Muscle of back (tissue), 11 donors: Measurements from ENCODE around the gene CAV2. TPM values are rescaled to one million over a fixed set of nuclear protein-coding genes. Genes with fewer than 3 reads are reported as not detected.

Experiments used
- DNase-seq, 3 donors: peaks; one replicate each; pipeline versions ENCODE4 v3.0.0 to v3.0.0-alpha.2; 2013
- polyA plus RNA-seq, 10 donors: library from polyadenylated mRNA; unstranded; fragments of 120-200 nt; gene quantifications; one replicate each; pipeline ENCODE4 v1.2.1, GENCODE V29; 2013; ENCODE audit not compliant: insufficient read length in 10 of 10

Gene CAV2
- polyA plus RNA-seq, 10 donors = 37.7 to 79.5 (median 53.8) TPM

- DNase-seq = no peak
Measured at GRCh38 chr7:116544487-116544886, 44.9 kb downstream of the CAV2 start.

DNA sequence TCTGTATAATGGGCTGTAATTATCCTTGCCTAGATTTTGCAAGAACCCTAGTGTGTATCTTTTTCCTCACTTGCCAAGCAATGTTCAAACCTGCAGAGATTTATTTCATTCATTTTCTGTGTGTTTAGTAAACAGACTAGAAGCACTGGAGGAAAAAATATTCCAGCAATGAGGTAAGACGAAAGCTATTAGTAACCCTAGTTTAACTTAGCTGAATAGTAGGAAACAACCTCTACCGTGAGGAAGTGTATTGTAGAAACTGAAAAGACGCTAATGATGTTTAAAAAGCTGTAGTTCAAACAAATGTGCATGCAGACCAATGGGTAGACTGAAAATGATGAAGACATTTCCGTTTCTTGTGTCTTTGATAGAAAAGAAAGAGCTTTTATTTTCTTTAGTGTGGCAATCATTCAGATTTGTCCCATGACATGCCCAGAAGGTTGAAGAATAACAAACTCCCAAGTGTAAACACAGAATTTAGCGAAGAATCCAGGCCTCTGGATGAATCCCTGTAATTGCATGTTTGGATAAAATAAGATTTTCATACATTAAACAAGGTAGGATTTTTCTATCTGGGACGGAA is 46.0 kb downstream of the CAV2 start:
- no peak for DNase-seq

DNA sequence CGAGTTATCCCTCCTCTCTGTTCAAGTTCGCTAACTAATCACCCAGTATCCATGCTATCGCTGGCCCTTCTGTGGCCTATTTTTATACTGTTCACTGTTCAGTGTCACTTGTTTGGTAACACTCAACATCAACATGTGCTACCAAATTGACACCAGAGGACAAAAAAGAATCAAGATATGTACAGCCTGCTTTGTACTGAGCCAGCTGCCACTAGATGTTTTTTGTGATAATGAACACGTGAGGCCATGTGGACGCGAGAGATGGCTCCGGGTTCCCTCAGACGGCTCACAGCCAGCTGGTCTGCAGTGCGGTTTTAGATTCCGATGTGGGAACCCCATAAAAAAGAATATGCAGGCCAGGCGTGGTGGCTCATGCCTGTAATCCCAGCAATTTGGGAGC is 46.5 kb downstream of the CAV2 start:
- no peak for DNase-seq

GRCh38 chr7:116546916-116547315 is 47.4 kb downstream of the CAV2 start:
- DNase-seq = no peak

DNA sequence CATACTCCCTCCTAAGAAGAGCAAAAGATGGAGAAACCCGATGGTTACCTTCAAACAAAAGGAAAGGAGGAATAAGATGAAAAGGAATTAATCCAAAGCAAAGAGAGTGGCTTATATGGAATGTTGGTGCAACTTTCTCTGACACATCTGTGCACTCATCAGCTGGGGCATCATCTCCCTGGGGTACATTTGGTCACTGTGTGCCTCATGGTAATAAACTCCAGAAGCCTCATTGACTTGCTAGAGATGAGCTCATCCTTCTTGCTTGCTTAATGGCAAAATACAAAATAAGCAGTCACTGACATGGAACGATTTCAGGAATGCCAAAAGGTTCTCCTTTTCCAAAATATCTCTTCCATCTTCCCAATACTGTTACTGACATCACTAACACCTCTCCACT is 47.8 kb downstream of the CAV2 start:
- DNase-seq = peak in 1 of 3 donors; percentile 52

DNA sequence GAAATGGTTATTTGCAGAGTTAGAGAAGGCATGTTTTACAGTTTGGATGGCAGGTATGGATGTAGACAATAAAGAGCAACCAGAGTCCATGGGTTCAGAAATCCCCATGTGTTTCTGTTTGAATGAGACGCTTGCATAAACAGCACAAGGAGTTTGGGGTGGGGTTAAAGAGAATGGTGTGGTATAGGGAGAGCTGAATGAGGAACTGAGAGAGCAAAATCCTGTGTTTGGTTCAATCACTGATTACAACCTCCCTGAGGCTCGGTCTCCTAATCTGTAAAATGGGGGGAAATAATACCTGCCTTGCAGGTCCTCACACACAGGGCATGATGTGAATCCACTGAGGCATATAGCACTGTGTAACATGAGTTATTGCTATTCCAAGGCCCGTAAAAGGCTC is 49.0 kb downstream of the CAV2 start:
- DNase-seq = no peak

DNA sequence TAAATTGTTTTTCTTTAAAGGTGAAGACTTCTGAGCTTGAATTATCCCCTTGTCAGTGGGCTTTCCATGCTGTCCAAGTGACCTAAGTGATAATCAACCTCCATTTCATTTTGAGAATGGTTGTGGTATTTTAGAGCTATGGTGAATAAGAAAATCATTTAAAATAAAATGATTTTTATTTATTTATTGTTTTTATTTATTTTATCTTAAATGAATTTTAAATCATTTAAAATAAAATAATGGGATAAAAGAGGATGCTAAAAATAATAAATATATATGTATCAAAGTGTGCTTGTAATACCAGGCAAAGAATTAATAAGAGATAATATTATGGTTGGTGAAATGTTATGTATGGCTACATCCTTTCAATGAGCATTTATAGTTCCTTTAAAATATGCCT is 49.8 kb downstream of the CAV2 start:
- DNase-seq = no peak

DNA sequence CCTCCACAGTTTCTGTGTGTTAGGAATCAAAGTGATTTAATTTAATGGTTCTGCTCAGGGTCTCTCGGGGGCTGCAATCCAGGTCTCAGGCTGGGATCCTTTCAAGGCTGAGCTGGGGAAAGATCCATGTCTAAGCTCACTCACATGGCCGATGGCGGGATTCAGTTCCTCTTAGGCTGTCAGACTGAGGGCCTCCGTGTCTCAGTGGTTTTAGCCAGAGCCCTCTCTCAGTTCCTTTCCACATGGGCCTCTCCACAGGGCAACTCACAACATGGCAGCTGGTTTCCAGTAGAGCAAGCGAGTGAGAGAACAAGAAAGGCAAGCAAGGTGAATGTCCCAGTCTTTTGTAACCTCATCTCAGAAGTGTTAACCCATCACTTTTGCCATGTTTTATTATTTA is 52.2 kb downstream of the CAV2 start:
- no peak for DNase-seq

DNA sequence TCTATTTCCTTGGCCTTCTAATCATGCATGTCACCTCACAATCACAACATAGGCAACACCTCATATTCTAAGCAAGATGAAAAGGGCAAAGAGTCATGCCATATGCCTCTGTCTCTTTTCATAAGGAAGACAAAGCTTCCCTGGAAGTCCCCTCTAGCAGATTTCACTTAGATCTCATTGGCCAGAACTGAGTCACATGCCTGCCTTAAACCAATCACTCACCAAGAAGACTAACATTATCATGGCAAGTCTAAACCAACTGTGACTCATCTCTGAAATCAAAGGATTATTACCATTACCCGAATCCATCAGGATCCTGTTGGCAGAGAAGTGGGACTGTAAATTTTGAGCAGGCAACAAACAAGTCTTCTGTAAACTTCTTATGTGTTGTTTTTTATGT is 53.1 kb downstream of the CAV2 start:
- no peak for DNase-seq

GRCh38 chr7:116553168-116553964 is 53.8 kb downstream of the CAV2 start:
- no peak for DNase-seq

DNA sequence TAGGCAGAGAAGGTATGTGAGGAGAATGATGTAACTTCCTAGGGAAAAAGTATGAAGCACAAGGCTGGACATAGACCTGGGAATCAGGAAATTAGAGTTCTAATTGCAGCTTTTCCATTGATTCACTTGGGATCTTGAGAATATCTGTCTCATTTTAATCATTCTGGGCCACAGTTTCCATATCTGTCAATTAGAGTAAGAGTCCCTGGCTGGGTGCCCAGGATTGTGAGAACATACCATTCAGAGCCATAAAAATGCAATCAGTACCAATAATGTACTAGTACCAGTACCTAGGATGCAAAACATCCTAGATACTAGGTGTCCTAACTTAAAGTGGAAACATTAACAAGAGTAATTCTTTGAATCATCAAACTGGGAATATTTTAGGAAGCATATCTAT is 54.9 kb downstream of the CAV2 start:
- DNase-seq = no peak

- no peak for DNase-seq
Measured at GRCh38 chr7:116554911-116555310, 55.4 kb downstream of the CAV2 start.

DNA sequence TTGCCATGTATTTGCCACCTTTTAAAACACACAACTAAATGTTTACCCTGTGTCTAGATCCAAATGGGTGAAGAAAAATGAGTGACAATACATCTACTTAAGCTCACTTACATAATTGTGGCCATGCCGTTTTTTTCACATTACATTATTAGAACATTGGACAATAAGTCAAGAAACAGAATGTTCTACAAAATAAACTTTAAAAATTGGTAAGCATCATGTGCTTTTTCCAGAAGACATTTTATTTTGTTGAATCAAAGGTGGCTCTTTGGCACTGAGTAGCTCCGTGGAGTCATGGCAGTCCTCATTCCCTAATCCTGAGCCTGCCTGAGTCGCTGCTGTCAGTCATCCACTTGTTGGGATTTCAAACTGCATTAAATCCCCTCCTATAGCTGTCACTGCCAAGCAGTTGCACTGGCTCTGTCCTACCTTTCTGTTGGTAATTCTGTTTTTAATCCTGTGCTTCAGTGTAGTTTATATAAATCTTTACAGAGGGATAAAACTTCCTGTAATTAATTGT is 57.6 kb downstream of the CAV2 start:
- DNase-seq = no peak

DNA sequence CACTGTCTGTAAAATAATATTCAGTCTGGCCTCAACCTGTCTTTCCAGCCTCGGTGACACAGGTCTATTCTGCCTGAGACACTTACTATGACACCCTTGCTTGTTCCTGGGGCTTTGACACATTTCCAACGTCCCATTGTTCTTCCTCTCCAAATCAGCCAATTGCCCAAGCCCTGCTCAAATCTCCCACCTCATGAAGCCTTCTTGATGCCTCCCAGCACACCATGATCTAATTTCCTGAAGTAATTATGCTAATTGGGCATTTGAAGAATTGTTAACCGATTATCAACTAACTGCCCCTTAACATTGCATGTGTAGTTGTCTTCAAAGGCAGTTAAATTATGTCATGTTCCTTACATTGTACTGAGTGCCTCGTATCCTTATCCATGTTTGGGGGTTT is 58.4 kb downstream of the CAV2 start:
- no peak for DNase-seq

Other genes with a start within 250 kb of the CAV2 start
- gene CAV1, start 25.3 kb downstream of the CAV2 start, polyA plus RNA-seq = 100 to 1,000 TPM; 175 to 298 (median 237) TPM
- gene MET, start 172.5 kb downstream of the CAV2 start, polyA plus RNA-seq = 10 to 100 TPM in 7 of 10 donors, 1 to 10 TPM in 3; 8.5 to 17.2 (median 12.3) TPM